KBM-7 (cell line): ENCODE measurements around the gene ACOT12.
A peak's percentile ranks its signal among the peaks of the same experiment; 100 is the strongest.
"Not testable (repeated sequence)": the region's sequence is repeated elsewhere in the genome, so short reads cannot be mapped to it uniquely, and the experiment has no call there.

Source experiments
- DNase-seq: peaks from one replicate; pipeline ENCODE4 v3.0.0-alpha.2; 2015
- in situ Hi-C: fragments of 300-500 bp; cut with MboI; formaldehyde crosslinking; loops from 2 replicates; pipeline ENCODE4 v1.14.3; 2020; ENCODE audit warnings: low sequenced_read_pairs, low pct_unique_long_range_greater_than_20kb, mixed read lengths

ACOT12 gene

GRCh38 chr5:81354093-81354492 lies 39.8 kb downstream of the ACOT12 start:
- DNase-seq = no peak
- in situ Hi-C loops = no loop called here

- DNase-seq = no peak
- in situ Hi-C loops = no loop called here
Observed at GRCh38 chr5:81353189-81353588, 40.7 kb downstream of the ACOT12 start.

- in situ Hi-C loops = no loop called here
- DNase-seq = no peak
Observed at GRCh38 chr5:81350507-81350906, 43.4 kb downstream of the ACOT12 start.

GRCh38 chr5:81349161-81349560 lies 44.8 kb downstream of the ACOT12 start:
- DNase-seq = no peak
- in situ Hi-C loops = no loop called here

GRCh38 chr5:81345411-81346003 lies 48.4 kb downstream of the ACOT12 start:
- DNase-seq = no peak
- in situ Hi-C loops = no loop called here

GRCh38 chr5:81344736-81345135 lies 49.2 kb downstream of the ACOT12 start:
- in situ Hi-C loops = no loop called here

GRCh38 chr5:81338213-81338612 lies 55.7 kb downstream of the ACOT12 start:
- in situ Hi-C loops = not testable (repeated sequence)

More at GRCh38 chr5:81344736-81345135, 49.2 kb downstream of the ACOT12 start:
- no peak for DNase-seq

GRCh38 chr5:81337803-81338202 lies 56.1 kb downstream of the ACOT12 start:
- in situ Hi-C loops = no loop called here
- no peak for DNase-seq

More at GRCh38 chr5:81338213-81338612, 55.7 kb downstream of the ACOT12 start:
- peak; percentile 7 for DNase-seq

GRCh38 chr5:81336556-81336955 lies 57.4 kb downstream of the ACOT12 start:
- no peak for DNase-seq
- in situ Hi-C loops = no loop called here

- in situ Hi-C loops = no loop called here
Observed at GRCh38 chr5:81335946-81336345, 58.0 kb downstream of the ACOT12 start.

GRCh38 chr5:81334304-81335061 lies 59.5 kb downstream of the ACOT12 start:
- in situ Hi-C loops = no loop called here
- no peak for DNase-seq

More at GRCh38 chr5:81335946-81336345, 58.0 kb downstream of the ACOT12 start:
- no peak for DNase-seq

GRCh38 chr5:81326554-81326953 lies 67.4 kb downstream of the ACOT12 start:
- in situ Hi-C loops = no loop called here
- DNase-seq = no peak

- DNase-seq = no peak
- in situ Hi-C loops = no loop called here
Observed at GRCh38 chr5:81317536-81317935, 76.4 kb downstream of the ACOT12 start.

GRCh38 chr5:81316571-81316970 lies 77.4 kb downstream of the ACOT12 start:
- in situ Hi-C loops = no loop called here
- no peak for DNase-seq

- no peak for DNase-seq
- in situ Hi-C loops = no loop called here
Observed at GRCh38 chr5:81315830-81316229, 78.1 kb downstream of the ACOT12 start.

- DNase-seq = no peak
- in situ Hi-C loops = no loop called here
Observed at GRCh38 chr5:81315336-81315735, 78.6 kb downstream of the ACOT12 start.

GRCh38 chr5:81314581-81314980 lies 79.4 kb downstream of the ACOT12 start:
- DNase-seq = no peak
- in situ Hi-C loops = no loop called here

- no peak for DNase-seq
Observed at GRCh38 chr5:81313686-81314085, 80.2 kb downstream of the ACOT12 start.

GRCh38 chr5:81313278-81313677 lies 80.7 kb downstream of the ACOT12 start:
- no peak for DNase-seq
- in situ Hi-C loops = no loop called here

More at GRCh38 chr5:81313686-81314085, 80.2 kb downstream of the ACOT12 start:
- in situ Hi-C loops = no loop called here

- in situ Hi-C loops = no loop called here
- no peak for DNase-seq
Observed at GRCh38 chr5:81310402-81311063, 83.4 kb downstream of the ACOT12 start.
